Kidney epithelial cell (primary cell): ENCODE measurements around the gene NUDT22. TPM values are rescaled to one million over a fixed set of nuclear protein-coding genes. Genes with fewer than 3 reads are reported as not detected.

Source experiments
- DNase-seq: peaks from one replicate; pipeline ENCODE4 v3.0.0-alpha.2; 2010; ENCODE audit warnings: low read depth
- H3K27me3 ChIP-seq: 2 replicates; pipeline ENCODE4 v1.6.0; 2011; ENCODE audit warnings: low read length; ENCODE audit not compliant: control insufficient read depth, insufficient read depth
- H3K36me3 ChIP-seq: 2 replicates; pipeline ENCODE4 v1.5.1; 2011; ENCODE audit warnings: low read length; ENCODE audit not compliant: control insufficient read depth, insufficient read depth
- H3K4me3 ChIP-seq: 2 replicates; pipeline ENCODE4 v1.5.1; 2011; ENCODE audit warnings: low read depth, mild to moderate bottlenecking, control low read depth, low read length
- total RNA-seq: library from RNA; depleted of rRNA; stranded (reverse); fragments of >200 nt; gene quantifications from 2 replicates; pipeline ENCODE4 v1.2.3, GENCODE V29; 2015
- TF ChIP-seq, protein P1 (sequence below): IDR thresholded peaks from 2 replicates; pipeline ENCODE4 v1.5.1; 2011; ENCODE audit warnings: mild to moderate bottlenecking, moderate library complexity, low read length, control low read depth, inconsistent platforms; ENCODE audit not compliant: insufficient read depth, poor library complexity, severe bottlenecking

NUDT22 gene
- total RNA-seq, 1 donor from 2014 or later: 50.7 TPM

DNA sequence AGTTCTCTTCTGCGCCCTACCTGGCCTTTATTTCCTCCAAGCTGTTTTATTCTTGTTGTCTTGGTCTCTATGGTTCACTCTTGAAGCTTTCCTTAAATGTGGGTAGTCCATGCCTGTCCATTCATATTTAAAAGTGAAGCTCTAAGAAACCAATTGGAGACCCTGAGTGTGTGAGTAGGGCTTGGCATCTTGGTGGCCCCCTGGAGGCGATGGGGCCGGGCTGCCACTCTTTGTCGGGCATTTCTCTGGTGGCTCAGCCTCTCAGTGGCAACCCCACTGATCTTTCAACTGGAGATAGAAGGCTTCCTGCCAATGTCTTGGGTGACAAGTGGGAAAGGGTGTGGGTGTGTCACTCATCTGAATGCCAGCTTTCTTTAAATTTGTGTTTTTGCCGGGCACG, 9.2 kb upstream of the NUDT22 start:
- no peak for DNase-seq
- H3K4me3 ChIP-seq: no peak overlapping the region

DNA sequence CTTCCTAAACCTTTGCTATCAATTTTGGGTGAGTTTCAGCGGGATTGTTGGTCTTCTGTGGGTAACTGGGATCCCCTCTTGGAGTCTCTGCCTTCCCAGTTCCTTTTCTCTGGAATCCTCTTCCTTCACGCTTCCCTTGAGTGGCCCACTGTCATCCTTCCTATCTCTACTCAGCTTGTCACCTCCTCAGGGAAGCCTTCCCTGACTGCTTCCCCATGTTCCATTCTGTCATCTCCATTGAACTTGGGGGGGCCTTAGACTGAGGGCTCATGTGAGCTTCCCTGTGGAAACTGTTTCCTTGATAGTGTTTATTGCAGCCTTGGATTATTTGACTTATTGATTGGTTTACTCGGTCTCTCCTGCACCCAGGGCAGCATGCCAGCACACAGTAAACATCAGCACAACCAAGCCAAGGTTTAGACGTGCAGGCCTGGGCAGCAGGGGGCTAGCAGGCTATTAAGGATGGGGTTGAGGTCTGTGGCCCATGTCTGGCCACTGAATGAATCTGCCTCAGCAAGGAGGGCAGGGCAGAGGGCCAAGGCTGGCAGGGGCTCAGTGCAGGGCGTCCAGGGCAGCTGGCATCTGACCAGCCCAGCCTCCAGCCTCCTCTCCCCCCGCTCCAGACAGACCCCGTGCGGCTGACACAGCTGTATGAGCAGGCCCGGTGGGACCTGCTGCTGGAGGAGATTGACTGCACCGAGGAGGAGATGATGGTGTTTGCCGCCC, 7.3 kb upstream of the NUDT22 start:
- no peaks in the 10 kb centered on the region for H3K36me3 ChIP-seq
- H3K4me3 ChIP-seq: no peak overlapping the region
- no peak for DNase-seq
- H3K27me3 ChIP-seq: no peaks in the 10 kb centered on the region
- TF ChIP-seq, protein P1, sequence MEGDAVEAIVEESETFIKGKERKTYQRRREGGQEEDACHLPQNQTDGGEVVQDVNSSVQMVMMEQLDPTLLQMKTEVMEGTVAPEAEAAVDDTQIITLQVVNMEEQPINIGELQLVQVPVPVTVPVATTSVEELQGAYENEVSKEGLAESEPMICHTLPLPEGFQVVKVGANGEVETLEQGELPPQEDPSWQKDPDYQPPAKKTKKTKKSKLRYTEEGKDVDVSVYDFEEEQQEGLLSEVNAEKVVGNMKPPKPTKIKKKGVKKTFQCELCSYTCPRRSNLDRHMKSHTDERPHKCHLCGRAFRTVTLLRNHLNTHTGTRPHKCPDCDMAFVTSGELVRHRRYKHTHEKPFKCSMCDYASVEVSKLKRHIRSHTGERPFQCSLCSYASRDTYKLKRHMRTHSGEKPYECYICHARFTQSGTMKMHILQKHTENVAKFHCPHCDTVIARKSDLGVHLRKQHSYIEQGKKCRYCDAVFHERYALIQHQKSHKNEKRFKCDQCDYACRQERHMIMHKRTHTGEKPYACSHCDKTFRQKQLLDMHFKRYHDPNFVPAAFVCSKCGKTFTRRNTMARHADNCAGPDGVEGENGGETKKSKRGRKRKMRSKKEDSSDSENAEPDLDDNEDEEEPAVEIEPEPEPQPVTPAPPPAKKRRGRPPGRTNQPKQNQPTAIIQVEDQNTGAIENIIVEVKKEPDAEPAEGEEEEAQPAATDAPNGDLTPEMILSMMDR: no peak

More for the DNA sequence above, 9.2 kb upstream of the NUDT22 start:
- Histone ChIP-seq H3K27me3 (no peaks in the 10 kb centered on the region), H3K36me3 (no peaks in the 10 kb centered on the region)
- TF ChIP-seq, protein P1: no peak

DNA sequence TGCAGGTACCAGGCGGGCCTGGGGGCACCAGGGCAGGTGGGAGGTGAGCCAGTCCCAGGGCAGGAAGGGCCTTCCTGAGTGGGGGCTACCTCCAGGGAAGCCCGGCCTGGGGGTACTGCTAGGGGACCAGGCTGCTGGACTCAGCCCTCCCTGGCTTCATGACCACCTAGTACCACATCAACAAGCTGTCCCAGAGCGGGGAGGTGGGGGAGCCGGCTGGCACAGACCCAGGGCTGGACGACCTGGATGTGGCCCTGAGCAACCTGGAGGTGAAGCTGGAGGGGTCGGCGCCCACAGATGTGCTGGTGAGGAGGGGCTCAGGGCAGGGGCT, 6.8 kb upstream of the NUDT22 start:
- no peak for DNase-seq
- Histone ChIP-seq H3K27me3 (no peaks in the 10 kb centered on the region), H3K4me3 (no peak overlapping the region), H3K36me3 (no peaks in the 10 kb centered on the region)
- TF ChIP-seq, protein P1: no peak

DNA sequence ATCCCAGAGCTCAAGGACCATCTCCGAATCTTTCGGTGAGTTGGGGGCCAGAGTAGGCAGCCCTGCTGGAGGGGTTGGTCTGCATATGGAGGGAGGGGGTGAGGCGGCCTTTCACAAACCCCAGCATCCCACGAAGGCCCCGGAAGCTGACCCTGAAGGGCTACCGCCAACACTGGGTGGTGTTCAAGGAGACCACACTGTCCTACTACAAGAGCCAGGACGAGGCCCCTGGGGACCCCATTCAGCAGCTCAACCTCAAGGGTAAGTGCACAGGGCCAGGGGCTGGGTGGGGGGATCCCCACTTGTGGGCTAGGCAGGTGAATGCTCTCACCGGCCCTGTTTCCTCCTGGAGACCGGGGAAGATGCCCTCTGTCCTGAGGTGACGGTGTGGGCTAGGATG, 6.3 kb upstream of the NUDT22 start:
- Histone ChIP-seq H3K27me3 (no peaks in the 10 kb centered on the region), H3K4me3 (no peak overlapping the region), H3K36me3 (peaks cover 1% of the 10 kb centered on the region)
- DNase-seq: no peak
- TF ChIP-seq, protein P1: no peak

DNA sequence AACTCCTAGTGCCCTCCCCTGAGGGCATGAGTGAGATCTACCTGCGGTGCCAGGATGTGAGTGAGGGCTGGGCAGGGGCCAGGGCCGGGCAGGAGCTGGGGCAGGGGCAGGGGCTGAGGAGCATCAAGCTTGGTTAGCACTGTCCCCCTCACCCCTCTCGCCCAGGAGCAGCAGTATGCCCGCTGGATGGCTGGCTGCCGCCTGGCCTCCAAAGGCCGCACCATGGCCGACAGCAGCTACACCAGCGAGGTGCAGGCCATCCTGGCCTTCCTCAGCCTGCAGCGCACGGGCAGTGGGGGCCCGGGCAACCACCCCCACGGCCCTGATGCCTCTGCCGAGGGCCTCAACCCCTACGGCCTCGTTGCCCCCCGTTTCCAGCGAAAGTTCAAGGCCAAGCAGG, 5.8 kb upstream of the NUDT22 start:
- no peaks in the 10 kb centered on the region for H3K27me3 ChIP-seq
- no peak overlapping the region for H3K4me3 ChIP-seq
- DNase-seq: no peak
- H3K36me3 ChIP-seq: peaks cover 1% of the 10 kb centered on the region
- TF ChIP-seq, protein P1: no peak

DNA sequence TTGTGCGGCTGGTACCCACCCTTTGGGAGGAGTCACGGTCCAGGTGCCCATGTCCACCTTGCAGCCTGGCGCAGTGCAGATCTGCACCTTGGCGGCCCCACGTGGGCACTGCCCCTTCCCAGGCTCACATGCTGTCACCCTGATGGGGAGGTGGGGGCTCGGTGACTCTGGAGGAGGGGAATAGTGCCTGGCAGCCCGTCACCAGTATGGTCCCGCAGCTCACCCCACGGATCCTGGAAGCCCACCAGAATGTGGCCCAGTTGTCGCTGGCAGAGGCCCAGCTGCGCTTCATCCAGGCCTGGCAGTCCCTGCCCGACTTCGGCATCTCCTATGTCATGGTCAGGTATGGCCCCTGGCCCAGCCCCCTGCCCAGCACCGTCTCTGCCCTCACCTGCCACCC, 5.3 kb upstream of the NUDT22 start:
- no peak for DNase-seq
- TF ChIP-seq, protein P1: no peak

More for the DNA sequence above, 5.3 kb upstream of the NUDT22 start:
- Histone ChIP-seq H3K27me3 (no peaks in the 10 kb centered on the region), H3K4me3 (no peak overlapping the region), H3K36me3 (peaks cover 1% of the 10 kb centered on the region)
